DLD1 (cell line): Measurements from ENCODE around the gene ERC1.
"Not testable (repeated sequence)": the region's sequence is repeated elsewhere in the genome, so short reads cannot be mapped to it uniquely, and the experiment has no call there.

Source experiments
- in situ Hi-C: cut with HindIII; loops from 2 replicates; pipeline ENCODE4 v1.10.0; 2017; ENCODE audit warnings: low sequenced_read_pairs

ERC1 gene

DNA sequence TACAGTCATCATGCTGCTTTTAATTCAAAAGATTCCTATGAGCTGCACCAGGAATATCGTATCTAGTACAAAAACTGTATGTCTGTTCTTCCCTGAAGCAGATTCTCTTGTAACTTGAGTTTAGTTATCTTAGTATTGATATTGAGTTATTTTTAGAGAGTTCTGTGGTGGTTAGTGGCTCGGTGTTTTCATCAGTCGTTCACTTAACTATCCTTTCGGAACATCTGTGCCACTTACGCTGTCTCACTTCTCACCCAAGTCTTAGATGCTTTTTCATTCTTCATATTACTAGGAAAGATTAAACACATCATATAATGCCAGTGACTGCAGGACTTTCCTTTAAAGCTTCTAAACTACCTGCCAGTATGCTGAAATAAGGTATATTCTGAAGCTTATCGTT lies 352.4 kb downstream of the ERC1 start:
- in situ Hi-C loops: no loop called here

DNA sequence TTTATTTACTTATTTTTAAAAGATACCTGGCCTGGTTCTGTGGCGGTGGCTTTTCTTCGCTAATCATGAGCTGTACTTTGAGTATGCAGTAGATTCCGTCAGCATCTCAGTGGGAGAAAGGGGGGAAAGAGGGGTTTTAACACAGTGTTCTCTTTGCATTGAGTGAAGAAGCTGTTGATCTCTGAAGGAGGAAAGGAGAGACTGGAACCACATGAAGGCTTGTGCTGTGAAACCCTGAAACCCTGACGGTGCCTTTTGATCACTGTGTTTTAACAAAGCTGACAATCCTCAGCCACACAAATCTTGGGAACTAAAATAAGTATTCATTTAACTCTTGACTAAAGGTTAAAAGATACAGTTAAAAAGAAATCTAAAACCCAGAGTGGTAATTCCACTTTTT lies 353.2 kb downstream of the ERC1 start:
- in situ Hi-C loops: no loop called here

DNA sequence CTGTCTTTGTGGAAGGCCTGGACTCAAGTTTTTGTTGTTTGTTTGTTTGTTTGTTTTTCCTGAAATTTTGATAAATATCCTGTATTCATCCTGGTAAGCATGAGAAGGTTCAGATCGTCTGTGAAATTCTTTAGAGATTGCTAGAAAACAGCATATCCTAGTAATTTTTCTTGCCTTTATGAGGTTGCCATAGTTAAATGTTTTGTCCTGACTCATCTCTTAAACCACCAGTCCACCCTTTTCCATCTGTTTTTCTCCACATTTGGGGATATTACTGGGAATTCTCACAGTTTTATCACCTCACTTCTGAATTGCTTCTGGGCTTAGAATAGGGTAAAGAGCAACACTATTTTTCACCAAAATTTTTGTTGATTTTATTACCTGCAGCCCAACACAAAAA lies 355.1 kb downstream of the ERC1 start:
- in situ Hi-C loops: no loop called here

DNA sequence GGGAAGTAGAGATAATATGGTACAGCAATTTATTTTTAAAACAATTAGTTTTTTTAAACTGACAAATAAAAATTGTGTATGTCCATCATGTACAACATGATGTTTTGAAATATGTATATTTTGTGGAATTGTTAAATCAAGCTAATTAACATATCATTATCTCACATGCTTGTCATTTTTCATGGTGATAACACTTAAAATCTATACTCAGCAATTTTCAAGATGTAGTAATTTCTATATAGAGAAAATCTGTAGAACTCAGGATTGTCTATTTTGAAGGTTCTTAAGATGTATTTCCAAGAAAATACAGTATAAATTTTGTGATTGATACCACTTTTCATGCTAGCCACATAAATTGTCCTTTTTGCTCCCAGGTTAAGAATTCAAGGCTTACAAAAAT lies 356.3 kb downstream of the ERC1 start:
- in situ Hi-C loops: no loop called here

DNA sequence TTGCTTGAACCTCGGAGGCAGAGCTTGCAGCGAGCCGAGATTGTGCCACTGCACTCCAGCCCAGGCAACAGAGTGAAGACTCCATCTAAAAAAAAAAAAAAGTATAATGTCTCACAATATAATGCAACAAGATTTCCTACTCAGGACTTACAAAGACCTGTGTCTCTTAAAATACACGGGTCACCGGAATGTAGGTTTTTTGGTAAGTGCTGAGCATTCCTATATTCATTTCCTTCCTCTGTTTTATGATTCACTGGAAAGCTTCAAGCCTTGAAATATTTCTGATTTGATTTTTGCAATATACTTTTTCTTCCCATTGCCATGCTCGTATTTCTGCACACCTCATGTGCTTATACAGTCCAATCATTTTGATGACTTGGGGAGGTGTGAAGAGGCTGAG lies 357.6 kb downstream of the ERC1 start:
- in situ Hi-C loops: no loop called here

DNA sequence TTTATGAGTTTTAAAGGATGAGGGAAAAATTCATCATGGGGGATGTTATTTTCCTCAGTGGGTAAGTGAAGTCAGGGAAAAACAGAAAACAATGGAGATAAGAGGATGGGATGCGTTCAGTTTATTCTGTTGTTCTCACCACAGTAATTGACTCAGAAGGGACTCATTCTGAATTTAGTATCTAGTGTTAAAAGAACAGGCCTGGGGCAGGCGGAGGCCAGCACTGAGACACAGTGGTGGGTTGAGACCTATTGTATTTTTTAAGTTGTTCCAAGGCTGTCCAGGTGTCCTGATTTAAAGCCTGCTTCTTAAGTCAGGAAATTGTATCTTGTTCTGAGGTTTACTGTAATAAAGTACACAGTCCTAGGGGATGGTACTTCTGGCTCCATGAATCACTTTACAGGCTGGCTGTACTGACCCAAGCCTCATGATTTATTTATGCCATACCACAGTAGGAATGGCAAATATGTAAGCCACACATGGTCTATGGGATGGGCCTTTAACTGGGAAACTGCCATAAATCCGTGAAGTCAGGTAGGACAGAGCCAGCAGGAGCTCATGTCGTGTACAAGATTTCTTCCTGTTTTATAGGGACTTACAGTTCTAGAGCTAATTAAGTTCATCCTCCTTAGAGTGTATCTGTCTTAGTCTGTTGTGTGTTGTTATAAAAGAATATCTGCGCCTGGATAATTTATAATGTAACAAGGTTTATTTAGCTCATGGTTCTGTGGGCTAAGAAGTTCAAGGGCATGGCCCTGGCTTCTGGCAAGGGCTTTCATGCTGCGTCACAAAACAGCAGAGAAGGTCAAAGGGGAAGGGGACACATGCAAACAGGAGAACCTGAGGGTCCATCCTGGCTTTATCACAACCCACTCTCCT lies 359.3 kb downstream of the ERC1 start:
- in situ Hi-C loops: no loop called here

DNA sequence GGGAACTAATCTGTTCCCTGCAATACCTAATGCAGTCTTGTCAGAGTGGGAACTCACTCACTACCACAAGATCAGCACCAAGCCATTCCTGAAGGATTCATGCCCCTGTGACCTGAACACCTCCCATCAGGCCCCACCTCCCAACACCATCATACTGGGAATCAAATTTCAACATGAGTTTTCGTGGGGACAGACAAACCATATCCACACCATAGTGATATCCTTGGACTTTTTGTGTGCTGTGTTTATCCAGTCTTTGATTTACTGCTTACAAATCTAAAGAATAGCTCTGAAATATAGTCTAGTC lies 359.9 kb downstream of the ERC1 start:
- in situ Hi-C loops: no loop called here

DNA sequence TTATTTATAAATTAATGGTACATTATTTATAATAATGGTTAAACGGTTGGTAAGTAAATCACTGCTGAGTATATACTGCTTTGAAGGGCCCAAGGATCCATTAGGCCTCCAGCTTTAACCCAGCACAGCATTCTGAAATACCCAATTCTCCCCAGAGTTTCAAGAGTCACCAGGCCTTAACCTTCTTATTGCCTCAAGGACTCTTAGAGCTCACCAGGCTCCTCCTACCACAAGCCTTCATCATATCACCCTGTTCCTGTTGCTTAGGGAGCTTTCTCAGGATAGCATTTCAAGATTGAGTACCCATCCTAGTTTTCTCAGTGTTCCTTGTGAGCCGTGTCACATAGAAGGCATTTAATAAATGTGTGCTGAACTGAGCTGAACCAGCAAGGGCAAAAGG lies 360.9 kb downstream of the ERC1 start:
- in situ Hi-C loops: no loop called here

DNA sequence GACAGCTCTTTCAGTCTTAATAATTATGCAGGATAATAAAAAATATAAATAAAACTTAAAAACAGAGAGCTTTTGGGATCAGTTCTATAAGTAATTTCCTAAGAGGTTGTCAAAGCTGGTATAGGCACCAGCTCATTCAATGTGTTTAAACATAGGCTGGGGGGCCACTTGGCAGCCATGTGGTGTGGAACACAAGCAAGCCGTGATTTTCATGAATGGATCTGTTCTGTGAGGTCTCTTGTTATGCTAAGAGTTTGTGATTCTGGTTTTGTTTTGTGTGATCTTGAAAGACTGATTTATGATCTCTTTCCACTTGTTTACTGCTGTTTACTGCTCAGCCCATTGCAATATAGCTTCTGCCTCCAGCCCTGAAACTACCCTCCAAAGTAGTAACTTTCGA lies 362.4 kb downstream of the ERC1 start:
- in situ Hi-C loops: no loop called here

DNA sequence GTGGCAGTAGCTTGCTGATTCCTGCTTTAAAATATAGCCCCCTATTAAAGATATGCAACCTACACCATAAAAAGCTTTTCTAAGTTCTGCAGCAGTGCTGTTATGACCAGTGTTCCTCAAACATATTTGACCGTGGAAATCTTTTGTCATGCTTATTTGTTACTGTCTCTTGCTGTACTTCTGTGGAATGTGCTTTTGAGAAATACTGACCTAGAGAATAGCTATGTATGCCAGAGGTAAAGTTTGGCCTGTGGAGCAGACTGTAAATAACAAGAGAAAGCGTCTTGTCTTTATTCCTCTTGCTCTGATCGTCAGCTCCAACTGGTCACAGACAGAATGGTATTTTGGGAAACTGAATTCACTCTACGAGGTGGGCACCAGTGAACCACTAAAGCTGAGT lies 364.4 kb downstream of the ERC1 start:
- in situ Hi-C loops: no loop called here

DNA sequence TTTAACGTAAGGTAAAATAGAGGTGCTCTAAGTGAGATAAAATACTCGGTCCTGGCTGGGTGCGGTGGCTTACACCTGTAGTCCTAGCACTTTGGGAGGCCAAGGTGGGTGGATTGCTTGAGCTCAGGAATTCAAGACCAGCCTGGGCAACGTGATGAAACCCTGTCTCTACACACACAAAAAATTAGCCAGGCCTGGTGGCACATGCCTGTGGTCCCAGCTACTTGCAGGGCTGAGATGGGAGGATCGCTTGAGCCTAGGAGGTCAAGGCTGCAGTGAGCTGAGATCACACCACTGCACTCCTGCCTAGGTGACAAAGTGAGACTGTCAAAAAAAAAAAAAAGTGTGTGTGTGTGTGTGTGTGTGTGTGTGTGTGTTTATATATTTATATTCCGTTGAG lies 364.8 kb downstream of the ERC1 start:
- in situ Hi-C loops: not testable (repeated sequence)

DNA sequence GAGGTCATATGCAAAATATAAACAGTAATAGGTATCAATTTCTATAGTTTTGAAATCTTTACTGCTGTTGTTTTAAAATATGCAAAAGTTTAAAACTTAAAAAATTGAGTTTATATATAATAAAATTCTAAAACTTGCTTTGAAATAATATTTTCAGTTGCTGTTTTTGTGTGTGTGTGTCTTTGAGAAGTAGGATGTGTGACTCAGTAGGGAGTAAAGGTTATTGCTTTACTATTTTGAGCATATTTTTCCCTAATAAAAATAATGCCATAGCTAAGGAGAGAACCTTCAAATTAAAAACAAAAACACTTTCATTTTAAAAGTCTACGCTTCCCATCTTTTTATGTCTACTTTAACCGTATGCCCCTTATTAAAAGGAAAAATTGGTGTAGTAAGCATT lies 365.3 kb downstream of the ERC1 start:
- in situ Hi-C loops: no loop called here

DNA sequence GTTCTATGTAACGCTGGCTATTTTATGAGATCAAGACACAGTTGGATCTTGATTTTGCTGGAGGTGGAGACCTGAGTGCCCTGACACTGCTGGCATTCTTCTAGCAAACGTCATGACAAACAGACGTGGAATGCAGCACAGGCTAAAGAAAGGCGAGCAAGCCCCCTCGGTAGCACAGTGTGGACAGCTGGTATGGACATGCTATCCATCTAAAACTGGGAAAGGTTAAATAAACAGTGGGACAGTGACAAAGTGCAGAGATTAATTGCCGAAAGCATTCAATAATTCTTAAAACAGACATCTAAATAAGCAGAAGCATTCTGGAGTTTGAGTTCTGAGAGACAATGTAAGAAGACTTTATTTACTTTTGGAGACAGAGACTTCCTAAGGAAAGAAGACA lies 366.1 kb downstream of the ERC1 start:
- in situ Hi-C loops: no loop called here

DNA sequence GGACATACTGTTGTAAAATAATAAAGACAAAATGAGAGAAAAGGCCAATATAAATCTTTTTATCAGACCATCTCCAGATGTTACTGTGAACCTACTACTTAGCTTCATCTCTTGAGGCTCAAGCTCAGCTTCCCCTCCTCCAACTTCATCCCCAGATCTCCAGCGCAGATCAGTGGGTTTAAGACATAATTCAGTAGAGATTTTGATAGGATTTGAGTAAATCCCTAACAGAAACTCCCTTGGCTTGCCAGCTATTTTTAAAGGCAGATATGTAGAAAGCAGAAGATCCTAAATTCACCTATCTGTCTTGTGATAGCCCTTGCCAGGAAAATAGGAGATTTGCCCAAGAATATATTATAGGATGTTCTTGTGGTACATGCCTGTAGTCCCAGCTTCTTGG lies 366.7 kb downstream of the ERC1 start:
- in situ Hi-C loops: no loop called here

DNA sequence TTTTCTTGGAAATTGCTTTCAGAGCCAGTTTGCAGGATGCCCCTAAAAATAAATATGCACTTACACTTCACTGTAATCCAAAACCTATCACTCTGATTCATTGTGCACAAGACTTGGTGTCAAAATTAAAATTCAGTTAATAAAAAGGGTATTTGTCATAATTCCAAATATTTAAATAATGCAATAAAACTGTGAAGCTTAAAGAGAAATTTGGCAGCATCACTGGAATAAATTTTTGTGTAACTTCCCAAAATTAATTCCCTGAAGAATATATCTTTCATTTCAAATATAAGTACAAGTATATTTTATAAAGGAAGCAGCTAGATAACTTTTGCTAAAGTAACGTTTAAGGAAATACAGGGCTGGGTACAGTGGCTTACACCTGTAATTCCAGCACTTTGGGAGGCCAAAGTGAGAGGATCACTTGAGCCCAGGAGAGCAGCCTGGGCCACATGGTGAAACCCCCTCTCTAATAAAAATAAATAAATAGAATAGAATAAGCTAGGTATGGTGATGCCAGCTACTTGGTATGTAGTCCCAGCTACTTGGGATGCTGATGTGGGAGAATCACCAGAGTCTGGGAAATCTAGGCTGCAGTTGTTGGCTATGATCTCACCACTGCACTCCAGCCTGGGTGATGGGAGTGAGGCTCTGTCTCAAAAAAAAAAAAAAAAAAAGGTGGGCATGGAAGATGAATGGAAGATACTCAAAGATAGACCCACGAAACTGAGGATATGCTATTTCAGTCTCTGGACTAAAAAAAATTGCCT lies 369.6 kb downstream of the ERC1 start:
- in situ Hi-C loops: no loop called here

DNA sequence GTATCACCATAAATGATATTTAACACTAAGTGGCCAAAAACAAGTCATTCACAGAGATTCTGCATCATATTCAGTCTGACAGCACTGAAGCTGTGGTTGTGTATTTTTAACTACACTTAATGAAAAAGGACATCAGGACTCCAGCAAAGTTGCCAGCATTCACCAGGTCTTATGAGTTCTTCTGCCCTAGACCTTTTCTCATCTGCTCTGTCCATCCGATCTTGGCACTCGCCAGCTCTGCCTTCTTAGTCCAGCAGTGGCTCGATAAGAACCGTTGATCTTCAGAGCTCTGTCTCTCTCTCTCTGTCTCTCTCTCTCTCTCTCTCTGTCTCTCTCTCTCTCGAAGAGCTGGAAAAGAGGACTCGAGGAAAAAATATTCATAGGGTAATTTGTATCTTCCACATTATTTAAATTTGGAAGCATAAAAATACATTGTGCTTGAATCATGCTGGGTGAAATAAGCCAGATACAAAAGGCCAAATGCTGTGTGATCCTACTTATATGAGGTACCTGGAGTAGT lies 371.2 kb downstream of the ERC1 start:
- in situ Hi-C loops: no loop called here

DNA sequence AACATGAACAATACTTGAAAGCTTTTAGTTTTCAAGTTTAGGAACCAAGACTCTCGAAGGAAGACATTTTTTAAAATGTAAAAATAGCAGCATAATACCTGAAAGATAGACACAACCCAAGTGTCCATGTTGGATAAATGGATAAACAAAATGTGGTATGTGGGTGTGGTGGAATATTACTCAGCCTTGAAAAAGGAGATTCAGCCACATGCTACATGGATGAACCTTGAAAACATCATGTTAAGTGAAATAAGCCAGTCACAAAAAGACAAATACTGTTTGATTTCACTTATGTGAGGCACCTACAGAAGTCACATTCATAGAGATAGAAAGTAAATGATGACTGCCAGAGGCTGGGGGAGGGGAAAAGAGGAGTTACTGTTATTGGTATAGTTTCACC lies 374.7 kb downstream of the ERC1 start:
- in situ Hi-C loops: no loop called here

DNA sequence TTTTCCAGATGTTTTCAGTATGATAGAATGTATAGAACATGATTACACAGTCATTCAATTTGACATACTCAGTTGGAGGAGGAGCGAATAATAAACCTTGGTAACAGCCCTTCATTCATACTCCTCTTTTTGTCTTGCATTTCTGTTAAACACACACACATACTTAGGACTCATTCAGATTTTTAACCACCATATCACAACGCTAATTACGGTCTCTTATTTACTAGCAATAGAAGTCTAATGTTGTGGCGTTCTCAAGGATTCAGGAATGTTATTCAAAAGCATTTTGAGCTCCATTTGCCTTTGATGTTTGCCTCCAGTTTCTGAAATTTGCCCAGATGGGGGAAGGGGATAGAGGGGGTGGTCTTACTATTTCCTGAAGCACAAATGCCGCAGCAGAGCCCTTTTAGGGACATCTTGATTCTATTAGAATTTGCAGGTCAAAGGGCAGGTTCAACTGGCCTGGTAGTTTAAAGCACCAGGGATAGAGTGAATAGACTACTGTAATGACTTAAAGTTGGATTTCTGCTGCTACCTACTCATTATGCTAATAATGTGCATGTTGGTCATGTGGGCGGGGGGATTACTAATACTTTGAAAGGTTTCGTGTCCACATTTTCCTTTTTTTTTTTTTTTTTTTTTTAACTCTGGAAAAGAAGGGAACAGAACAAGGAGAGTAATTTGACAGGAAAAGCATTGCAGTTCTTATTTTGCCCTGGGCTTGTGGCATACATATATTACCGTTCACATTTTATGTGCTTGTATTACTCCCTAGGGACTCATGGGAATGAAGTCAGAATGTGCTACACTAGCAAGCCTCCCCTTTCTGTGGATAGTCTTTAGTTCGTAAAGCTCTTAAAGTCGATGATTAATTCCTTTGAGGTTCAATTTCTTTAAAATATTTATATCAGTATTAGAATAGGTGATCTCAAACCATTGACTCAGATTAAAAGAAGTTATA lies 376.6 kb downstream of the ERC1 start:
- in situ Hi-C loops: no loop called here

DNA sequence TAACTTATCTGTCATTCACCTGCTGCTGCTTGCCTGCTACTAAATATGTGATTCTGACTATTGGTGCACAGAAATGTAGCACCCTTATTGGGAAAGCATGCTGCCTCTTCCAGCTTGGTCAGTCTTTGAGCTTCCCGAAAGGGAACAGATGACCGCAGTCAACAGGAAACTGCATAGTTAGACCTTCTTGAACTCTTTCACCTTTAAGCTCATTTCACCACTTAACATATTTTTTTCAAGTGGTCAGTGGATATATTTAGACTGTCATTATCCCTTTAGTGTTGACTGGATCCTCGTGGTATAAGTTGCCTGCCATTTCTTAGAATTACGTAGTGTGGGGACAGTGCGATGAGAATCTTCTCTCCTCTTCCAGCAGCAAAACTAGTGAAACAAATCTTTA lies 378.4 kb downstream of the ERC1 start:
- in situ Hi-C loops: no loop called here

DNA sequence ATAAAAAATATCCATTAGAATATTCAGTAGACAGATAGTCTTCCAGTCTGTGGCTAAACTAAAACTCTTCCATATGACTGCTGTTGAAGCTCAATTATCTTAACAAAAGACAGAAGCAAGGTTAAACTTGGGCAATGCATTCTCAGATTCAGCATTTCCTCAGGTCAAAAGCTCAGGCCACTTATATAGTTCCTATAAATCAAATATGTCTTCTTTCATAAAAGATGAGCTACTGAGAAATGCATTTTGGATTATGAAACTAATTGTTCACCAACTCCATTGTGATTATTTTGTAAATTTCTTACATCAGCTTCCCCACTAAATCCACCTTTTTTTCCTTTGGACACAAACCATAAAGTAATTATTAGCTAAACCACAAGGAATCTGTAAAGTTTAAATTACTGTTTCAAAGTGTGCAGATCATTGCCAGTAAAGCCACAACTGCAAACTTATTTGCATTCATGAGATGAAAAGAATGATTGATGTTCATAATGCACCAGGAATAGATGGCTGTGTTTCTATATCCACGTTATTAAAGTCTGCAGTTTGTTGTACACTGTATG lies 379.0 kb downstream of the ERC1 start:
- in situ Hi-C loops: no loop called here
